HG03064 (cell line): Measurements from ENCODE around the gene ESYT2.
"Not testable (repeated sequence)": the region's sequence is repeated elsewhere in the genome, so short reads cannot be mapped to it uniquely, and the experiment has no call there.

Experiments
- ATAC-seq: cut with Tn5 transposase; IDR thresholded peaks from one replicate; pipeline ENCODE4 v1.9.1; 2021; ENCODE audit warnings: low read depth; ENCODE audit not compliant: unreplicated experiment

ESYT2 gene

GRCh38 chr7:158704524-158705233 is 124.6 kb downstream of the ESYT2 start, which contains the start of gene NCAPG2:
Gene NCAPG2 (minus strand): TSS chr7:158704804. CDS start chr7:158701899, 2,905 bp downstream.
- ATAC-seq = peak; percentile 98

GRCh38 chr7:158703679-158704523 is 125.4 kb downstream of the ESYT2 start:
- not testable (repeated sequence) for ATAC-seq

DNA sequence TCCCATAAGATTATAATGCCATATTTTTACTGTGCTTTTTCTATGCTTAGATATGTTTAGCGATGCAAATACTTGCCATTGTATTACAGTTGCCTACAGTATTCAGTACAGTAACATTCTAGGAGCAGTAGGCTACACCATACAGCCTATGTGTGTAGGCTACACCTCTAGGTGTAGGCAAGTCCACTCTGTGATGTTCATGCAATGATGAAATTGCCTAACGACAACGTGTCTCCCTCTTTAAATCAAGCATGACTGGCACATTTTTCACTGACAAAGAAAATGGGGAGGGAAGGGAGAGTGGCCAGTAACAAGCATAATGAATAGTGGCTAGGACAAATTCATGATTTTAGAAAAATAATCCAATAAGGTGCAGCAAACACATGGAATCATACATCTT is 126.4 kb downstream of the ESYT2 start:
- no peak for ATAC-seq

- ATAC-seq = no peak
Measured at GRCh38 chr7:158702196-158702595, 127.1 kb downstream of the ESYT2 start.

DNA sequence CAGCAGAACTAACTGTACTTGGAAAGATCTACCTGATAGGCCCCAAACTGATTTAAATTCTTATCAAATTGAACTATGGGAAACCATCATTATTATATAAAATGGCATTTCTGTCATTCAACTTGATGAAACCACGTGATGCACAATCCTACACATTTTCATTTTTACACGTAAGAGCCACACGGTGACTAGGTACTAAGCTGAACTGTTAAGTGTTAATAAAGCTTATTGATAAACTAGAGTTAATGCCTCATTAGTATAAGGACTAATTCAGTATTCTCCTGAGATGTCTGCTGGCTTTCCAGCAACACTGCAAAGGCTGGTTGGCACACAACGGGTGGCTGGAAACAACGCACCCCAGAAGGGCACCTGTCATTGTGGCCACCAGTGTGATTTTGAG is 129.3 kb downstream of the ESYT2 start:
- no peak for ATAC-seq

DNA sequence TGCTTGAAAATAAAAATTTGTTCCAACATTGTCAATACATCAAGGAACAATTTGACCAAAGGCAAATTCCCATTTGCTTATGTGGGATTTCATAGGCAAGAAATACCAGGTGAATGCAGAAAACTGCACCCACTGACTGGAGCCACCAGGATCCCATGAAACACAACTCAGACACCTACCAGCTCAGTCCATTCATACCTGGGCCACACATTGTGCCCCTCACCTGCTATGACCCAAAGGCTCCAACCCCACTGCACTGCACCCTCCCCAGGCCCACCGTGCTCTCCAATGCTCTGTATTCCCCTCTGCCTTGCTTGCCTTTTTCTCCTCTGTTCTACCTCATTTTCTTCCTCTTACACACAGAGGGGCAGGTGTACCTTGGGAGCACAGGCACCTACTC is 130.0 kb downstream of the ESYT2 start:
- ATAC-seq = no peak

- no peak for ATAC-seq
Measured at GRCh38 chr7:158698657-158699195, 130.6 kb downstream of the ESYT2 start.

DNA sequence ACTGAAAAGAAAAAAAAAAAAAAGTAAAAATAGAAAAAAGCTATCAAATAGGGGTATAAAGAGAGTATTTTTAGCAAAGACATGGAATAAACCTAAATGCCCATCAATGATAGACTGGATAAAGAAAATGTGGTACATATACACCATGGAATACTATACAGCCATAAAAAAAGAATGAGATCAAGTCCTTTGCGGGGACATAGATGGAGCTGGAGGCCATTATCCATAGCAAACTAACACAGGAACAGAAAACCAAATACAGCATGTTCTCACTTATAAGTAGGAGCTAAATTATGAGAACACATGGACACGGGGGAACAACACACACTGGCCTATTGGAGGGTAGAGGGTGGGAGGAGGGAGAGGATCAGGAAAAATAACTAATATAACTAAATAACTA is 131.7 kb downstream of the ESYT2 start:
- ATAC-seq = not testable (repeated sequence)

DNA sequence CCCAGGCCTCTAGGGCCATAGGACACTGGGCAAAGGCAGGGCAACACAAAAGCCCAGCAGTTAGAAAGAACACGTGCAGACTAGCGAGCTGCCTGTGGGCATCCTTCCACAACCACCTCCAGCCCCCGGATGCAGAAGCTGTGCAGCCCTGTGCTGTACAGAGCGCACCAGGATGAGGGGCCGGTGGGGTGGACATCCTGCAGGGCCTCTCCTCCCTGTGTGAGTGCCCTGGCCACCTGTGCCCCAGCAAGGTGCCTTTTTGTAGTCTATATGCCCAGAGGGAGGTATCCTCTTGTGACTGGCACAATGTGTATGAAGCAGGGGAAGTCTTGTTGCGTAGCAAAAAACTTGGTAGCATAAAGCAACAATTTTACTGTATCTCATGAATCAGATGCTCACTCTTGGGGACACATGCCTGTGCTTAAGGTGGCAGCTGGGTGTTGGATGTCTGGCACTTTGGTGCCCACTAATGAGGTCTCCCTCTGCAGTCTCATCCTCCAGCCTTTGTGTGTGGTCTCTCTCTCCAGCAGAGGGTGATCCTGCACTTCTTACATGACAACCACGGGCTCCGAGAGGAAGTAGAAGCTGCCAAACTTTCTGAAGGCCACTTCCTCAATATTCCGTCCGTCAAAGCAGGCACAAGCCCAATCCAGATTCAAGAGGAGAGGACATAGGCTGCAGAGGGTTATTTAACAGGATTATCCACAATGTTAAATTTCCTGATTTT is 133.4 kb downstream of the ESYT2 start:
- peak; percentile 58 for ATAC-seq

DNA sequence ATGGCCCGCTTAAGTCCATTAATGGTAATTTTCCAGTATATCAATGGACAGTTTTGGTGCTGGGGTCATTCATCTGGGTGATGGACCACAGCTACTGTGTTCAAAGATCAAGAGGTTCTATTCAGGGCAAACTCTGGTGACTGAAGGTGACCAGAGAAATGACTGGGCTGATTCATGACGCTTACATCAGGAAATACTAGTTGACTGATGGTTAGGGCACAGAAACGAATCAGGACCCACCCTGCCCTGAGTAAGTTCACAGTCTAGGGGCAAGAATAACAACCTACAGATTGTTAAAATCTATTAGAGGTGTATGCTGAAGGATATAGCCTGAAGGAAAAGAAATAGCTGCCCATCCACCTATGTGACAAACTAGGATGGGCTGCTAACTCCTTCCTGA is 134.3 kb downstream of the ESYT2 start:
- no peak for ATAC-seq

GRCh38 chr7:158694650-158695049 is 134.7 kb downstream of the ESYT2 start:
- ATAC-seq = no peak

GRCh38 chr7:158689488-158689887 is 139.8 kb downstream of the ESYT2 start:
- no peak for ATAC-seq

DNA sequence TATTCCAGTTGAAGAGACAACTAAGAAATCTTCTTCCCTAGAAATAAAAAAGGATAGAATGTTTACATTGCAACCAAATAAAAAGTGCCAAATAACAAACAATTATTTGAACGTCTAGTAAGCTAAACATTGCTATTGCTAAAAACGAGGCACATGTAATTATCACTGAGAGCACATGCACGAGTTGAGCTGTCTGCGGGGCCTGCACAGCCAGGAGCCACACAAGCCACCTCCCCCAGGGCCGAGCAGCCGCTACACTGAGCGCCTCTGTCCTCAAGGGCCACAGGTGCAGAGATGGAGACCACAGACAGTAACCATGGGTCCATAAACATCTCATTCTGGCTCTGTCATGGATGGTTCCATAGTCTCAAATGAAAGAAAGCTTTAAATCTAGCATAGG is 141.9 kb downstream of the ESYT2 start:
- no peak for ATAC-seq

- no peak for ATAC-seq
Measured at GRCh38 chr7:158685693-158686092, 143.6 kb downstream of the ESYT2 start.

GRCh38 chr7:158684329-158684728 is 145.0 kb downstream of the ESYT2 start:
- ATAC-seq = no peak

- ATAC-seq = no peak
Measured at GRCh38 chr7:158683541-158683940, 145.8 kb downstream of the ESYT2 start.

GRCh38 chr7:158682456-158682855 is 146.9 kb downstream of the ESYT2 start:
- no peak for ATAC-seq
